ENCODE results near the gene TRAPPC3.

The TRAPPC3 gene

GRCh38 chr1:36094621-36095061 is 54.6 kb downstream of the TRAPPC3 start:
- H4K20me1 ChIP-seq = peaks cover 51% of the 10 kb centered on the region
- no peaks in the 10 kb centered on the region for H3K27me3 ChIP-seq
- TF ChIP-seq Cebpa-rat (IDR thresholded peaks at IDR 0.05) = no peak
- peaks cover 86% of the 10 kb centered on the region for H3K4me1 ChIP-seq
- peak overlapping the region; percentile 96 for H3K4me2 ChIP-seq
- H3K27ac ChIP-seq = peak overlapping the region; percentile 86
- peak overlapping the region; percentile 64 for H3K9ac ChIP-seq
- peaks cover 49% of the 10 kb centered on the region for H3K36me3 ChIP-seq
- peak overlapping the region; percentile 49 for H3K4me3 ChIP-seq
- H3K9me3 ChIP-seq = no peaks in the 10 kb centered on the region

- H3K4me1 ChIP-seq = peaks cover 89% of the 10 kb centered on the region
- H3K4me3 ChIP-seq = peak overlapping the region; percentile 49
- no peaks in the 10 kb centered on the region for H3K27me3 ChIP-seq
These were observed 55.4 kb downstream of the TRAPPC3 start for GRCh38 chr1:36093929-36094328.

GRCh38 chr1:36093226-36093625 is 56.1 kb downstream of the TRAPPC3 start:
- Histone ChIP-seq H3K27me3 (no peaks in the 10 kb centered on the region), H3K9ac (peak overlapping the region; percentile 64), H4K20me1 (peaks cover 51% of the 10 kb centered on the region), H3K4me1 (peaks cover 92% of the 10 kb centered on the region), H3K4me2 (peak overlapping the region; percentile 96), H3K9me3 (no peaks in the 10 kb centered on the region), H3K4me3 (peak overlapping the region; percentile 49), H3K36me3 (peaks cover 49% of the 10 kb centered on the region), H3K27ac (peak overlapping the region; percentile 86)
- TF ChIP-seq Cebpa-rat (IDR thresholded peaks at IDR 0.05) = no peak

More at GRCh38 chr1:36093929-36094328, 55.4 kb downstream of the TRAPPC3 start:
- H3K9ac ChIP-seq = peak overlapping the region; percentile 64
- peak overlapping the region; percentile 86 for H3K27ac ChIP-seq
- H3K9me3 ChIP-seq = no peaks in the 10 kb centered on the region
- peaks cover 51% of the 10 kb centered on the region for H4K20me1 ChIP-seq
- TF ChIP-seq Cebpa-rat (IDR thresholded peaks at IDR 0.05) = no peak
- H3K36me3 ChIP-seq = peaks cover 49% of the 10 kb centered on the region
- H3K4me2 ChIP-seq = peak overlapping the region; percentile 96

GRCh38 chr1:36092798-36093185 is 56.5 kb downstream of the TRAPPC3 start:
- peak overlapping the region; percentile 64 for H3K9ac ChIP-seq
- H3K27me3 ChIP-seq = no peaks in the 10 kb centered on the region
- peaks cover 49% of the 10 kb centered on the region for H3K36me3 ChIP-seq
- H4K20me1 ChIP-seq = peaks cover 51% of the 10 kb centered on the region
- H3K4me2 ChIP-seq = peak overlapping the region; percentile 96
- H3K9me3 ChIP-seq = no peaks in the 10 kb centered on the region
- H3K4me1 ChIP-seq = peaks cover 92% of the 10 kb centered on the region
- H3K27ac ChIP-seq = peak overlapping the region; percentile 86
- TF ChIP-seq Cebpa-rat (IDR thresholded peaks at IDR 0.05) = no peak
- H3K4me3 ChIP-seq = peak overlapping the region; percentile 49

GRCh38 chr1:36092166-36092797 is 57.0 kb downstream of the TRAPPC3 start:
- Histone ChIP-seq H4K20me1 (peaks cover 51% of the 10 kb centered on the region), H3K4me1 (peaks cover 92% of the 10 kb centered on the region), H3K9ac (peak overlapping the region; percentile 64), H3K27me3 (no peaks in the 10 kb centered on the region), H3K4me3 (no peak overlapping the region), H3K36me3 (peaks cover 49% of the 10 kb centered on the region), H3K27ac (peak overlapping the region; percentile 86), H3K9me3 (no peaks in the 10 kb centered on the region), H3K4me2 (peak overlapping the region; percentile 96)
- TF ChIP-seq Cebpa-rat (IDR thresholded peaks at IDR 0.05) = no peak

GRCh38 chr1:36091698-36092097 is 57.6 kb downstream of the TRAPPC3 start:
- H3K4me3 ChIP-seq = no peak overlapping the region
- H3K36me3 ChIP-seq = peaks cover 49% of the 10 kb centered on the region
- peaks cover 92% of the 10 kb centered on the region for H3K4me1 ChIP-seq
- TF ChIP-seq Cebpa-rat (IDR thresholded peaks at IDR 0.05) = no peak
- H3K9ac ChIP-seq = 0 out of 2 replicates have a peak overlapping the region, but pooled peaks have one; percentile 64
- no peaks in the 10 kb centered on the region for H3K27me3 ChIP-seq
- no peaks in the 10 kb centered on the region for H3K9me3 ChIP-seq
- peak overlapping the region; percentile 96 for H3K4me2 ChIP-seq
- peak overlapping the region; percentile 86 for H3K27ac ChIP-seq
- peaks cover 51% of the 10 kb centered on the region for H4K20me1 ChIP-seq

- no peaks in the 10 kb centered on the region for H3K9me3 ChIP-seq
- peaks cover 49% of the 10 kb centered on the region for H3K36me3 ChIP-seq
- peak overlapping the region; percentile 25; the same call in 1 of the 2 replicates for H3K27ac ChIP-seq
- H3K27me3 ChIP-seq = no peaks in the 10 kb centered on the region
- 0 out of 2 replicates have a peak overlapping the region, but pooled peaks have one; percentile 64 for H3K9ac ChIP-seq
- peaks cover 51% of the 10 kb centered on the region for H4K20me1 ChIP-seq
- peaks cover 92% of the 10 kb centered on the region for H3K4me1 ChIP-seq
- H3K4me3 ChIP-seq = no peak overlapping the region
- no peak for TF ChIP-seq Cebpa-rat (IDR thresholded peaks at IDR 0.05)
- H3K4me2 ChIP-seq = peak overlapping the region; percentile 96
These were observed 58.1 kb downstream of the TRAPPC3 start for GRCh38 chr1:36091141-36091540.

- H3K4me1 ChIP-seq = peaks cover 92% of the 10 kb centered on the region
- peak overlapping the region; percentile 94 for H3K27ac ChIP-seq
- no peak for TF ChIP-seq Cebpa-rat (IDR thresholded peaks at IDR 0.05)
- no peaks in the 10 kb centered on the region for H3K27me3 ChIP-seq
- H3K4me2 ChIP-seq = peak overlapping the region; percentile 96
- H3K9me3 ChIP-seq = no peaks in the 10 kb centered on the region
- peak overlapping the region; percentile 91 for H3K4me3 ChIP-seq
- peaks cover 36% of the 10 kb centered on the region for H3K36me3 ChIP-seq
- peak overlapping the region; percentile 89 for H3K9ac ChIP-seq
- H4K20me1 ChIP-seq = peaks cover 47% of the 10 kb centered on the region
These were observed 59.7 kb downstream of the TRAPPC3 start for GRCh38 chr1:36089393-36090121.

- Histone ChIP-seq H3K27me3 (no peaks in the 10 kb centered on the region), H3K27ac (peak within 1 kb of the TSS; percentile 94), H3K36me3 (peaks cover 34% of the 10 kb centered on the region), H3K4me3 (peak within 1 kb of the TSS; percentile 91), H3K4me1 (peaks cover 92% of the 10 kb centered on the region), H3K4me2 (peak within 1 kb of the TSS; percentile 96), H4K20me1 (peaks cover 39% of the 10 kb centered on the region), H3K9me3 (no peaks in the 10 kb centered on the region), H3K9ac (peak within 1 kb of the TSS; percentile 89)
- no peak for TF ChIP-seq Cebpa-rat (IDR thresholded peaks at IDR 0.05)
These were observed 60.5 kb downstream of the TRAPPC3 start, which contains the start of gene ADPRS for GRCh38 chr1:36088577-36089392. ADPRS (plus strand) TSS chr1:36088892; CDS start chr1:36088905, 13 bp downstream.

Measured in BLaER1 (cell line).